Lung microvascular endothelial cell (primary cell): ENCODE data around the gene ALLC. TPM values are rescaled to one million over a fixed set of nuclear protein-coding genes. Genes with fewer than 3 reads are reported as not detected.

Experiments
- DNase-seq, 2 donors: peaks; one replicate each; pipeline versions ENCODE4 v3.0.0 to v3.0.0-alpha.2; 2010; ENCODE audit warnings: low read depth in 2 of 2
- total RNA-seq: library from RNA; depleted of rRNA; stranded (reverse); fragments of >200 nt; gene quantifications from 2 replicates; pipeline ENCODE4 v1.2.1, GENCODE V29; 2014

Gene ALLC
- total RNA-seq, 1 donor from 2014 or later = not detected

- no peak for DNase-seq
Observed at GRCh38 chr2:3747032-3747654, 89.1 kb downstream of the ALLC start.

- no peak for DNase-seq
Observed at GRCh38 chr2:3747826-3748225, 89.8 kb downstream of the ALLC start.

DNA sequence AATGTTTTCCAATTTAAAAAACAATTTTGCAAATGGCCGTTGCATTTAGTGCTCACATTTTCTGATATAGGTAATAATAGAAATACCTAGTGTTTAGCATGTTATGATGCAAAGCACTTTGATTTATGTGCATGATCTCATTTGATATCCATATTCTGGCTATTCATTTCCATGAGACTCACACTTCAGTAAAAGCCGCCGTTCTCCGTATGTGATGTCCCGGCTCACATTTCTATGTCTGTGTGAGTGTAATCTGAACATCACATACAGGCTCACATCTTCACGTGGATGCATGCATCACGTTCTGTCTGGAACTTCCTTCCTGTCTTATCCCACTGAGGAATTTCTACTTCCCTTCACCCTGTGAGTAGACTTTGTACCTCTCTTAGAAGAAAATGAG is 91.2 kb downstream of the ALLC start:
- DNase-seq = no peak

DNA sequence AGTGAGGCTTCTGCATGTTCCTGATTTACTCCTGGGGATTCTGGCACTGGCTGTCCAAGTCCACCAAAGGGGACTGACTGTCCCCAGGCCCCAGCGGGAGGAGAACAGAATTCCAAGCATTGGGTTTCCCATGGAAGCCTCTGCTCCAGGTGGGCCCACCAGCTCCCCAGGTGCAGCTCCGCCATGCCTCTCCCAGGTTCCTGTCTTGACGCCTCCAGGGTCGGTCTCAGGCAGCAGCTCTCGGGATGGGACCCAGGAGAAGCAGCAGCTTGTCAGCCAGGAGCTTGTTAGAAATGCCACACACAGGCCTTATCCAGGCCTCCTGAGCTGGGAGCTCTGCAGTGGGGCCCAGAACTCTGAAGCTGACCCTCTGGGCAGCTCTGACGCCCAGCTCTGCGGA is 93.3 kb downstream of the ALLC start:
- no peak for DNase-seq

- DNase-seq = no peak
Observed at GRCh38 chr2:3751806-3752205, 93.8 kb downstream of the ALLC start.

Other genes starting within 250 kb of the ALLC start
- gene ADI1, start 138.7 kb upstream of the ALLC start, total RNA-seq = 45.1 and 56.5 TPM in 2 replicates
- 21.8 and 23.4 TPM in 2 replicates for gene RNASEH1, start 99.9 kb upstream of the ALLC start, total RNA-seq
- gene RPS7, start 82.9 kb upstream of the ALLC start, total RNA-seq = 1,563 and 1,665 TPM in 2 replicates
- gene COLEC11, start 63.1 kb upstream of the ALLC start, total RNA-seq = under 0.01 and 0.40 TPM in 2 replicates
- gene DCDC2C, start 45.4 kb downstream of the ALLC start, total RNA-seq = not detected in 2 replicates